Islet of Langerhans (tissue), 1 donor: Measurements from ENCODE around the gene PGM3.

Source experiments
- FAIRE-seq: peaks from one replicate; lab custom pipeline; 2011; peaks lifted over from hg19 to GRCh38; lab: Jason Lieb, UNC

The PGM3 gene

GRCh38 chr6:83182114-83182513, 11.0 kb downstream of the PGM3 start:
- peak; percentile 94 for FAIRE-seq

GRCh38 chr6:83180426-83180950, 12.6 kb downstream of the PGM3 start:
- FAIRE-seq, result no peak

- FAIRE-seq, result no peak
Observed at GRCh38 chr6:83176246-83176645, 16.8 kb downstream of the PGM3 start.

- no peak for FAIRE-seq
Observed at GRCh38 chr6:83169511-83169910, 23.6 kb downstream of the PGM3 start.

GRCh38 chr6:83169106-83169505, 24.0 kb downstream of the PGM3 start:
- FAIRE-seq, result no peak

GRCh38 chr6:83168556-83168955, 24.5 kb downstream of the PGM3 start:
- FAIRE-seq, result no peak

- FAIRE-seq, result no peak
Observed at GRCh38 chr6:83167726-83168278, 25.3 kb downstream of the PGM3 start.

GRCh38 chr6:83160167-83160566, 32.9 kb downstream of the PGM3 start:
- no peak for FAIRE-seq

- FAIRE-seq, result no peak
Observed at GRCh38 chr6:83155794-83156193, 37.3 kb downstream of the PGM3 start.

GRCh38 chr6:83153883-83154521, 39.1 kb downstream of the PGM3 start:
- FAIRE-seq, result no peak

GRCh38 chr6:83152913-83153312, 40.2 kb downstream of the PGM3 start:
- FAIRE-seq, result no peak

GRCh38 chr6:83151114-83151513, 42.0 kb downstream of the PGM3 start:
- no peak for FAIRE-seq

GRCh38 chr6:83138758-83139157, 54.3 kb downstream of the PGM3 start:
- FAIRE-seq, result no peak

GRCh38 chr6:83138118-83138722, 54.8 kb downstream of the PGM3 start:
- FAIRE-seq, result no peak

- no peak for FAIRE-seq
Observed at GRCh38 chr6:83132121-83132520, 60.9 kb downstream of the PGM3 start.

GRCh38 chr6:83127976-83128375, 65.1 kb downstream of the PGM3 start:
- no peak for FAIRE-seq

GRCh38 chr6:83127258-83127657, 65.8 kb downstream of the PGM3 start:
- no peak for FAIRE-seq

- FAIRE-seq, result no peak
Observed at GRCh38 chr6:83126807-83127206, 66.3 kb downstream of the PGM3 start.

- no peak for FAIRE-seq
Observed at GRCh38 chr6:83126223-83126622, 66.8 kb downstream of the PGM3 start.

- peak; percentile 70 for FAIRE-seq
Observed at GRCh38 chr6:83125425-83125824, 67.6 kb downstream of the PGM3 start.

- FAIRE-seq, result peak; percentile 41
Observed at GRCh38 chr6:83124553-83124952, 68.5 kb downstream of the PGM3 start.

GRCh38 chr6:83119742-83120300, 73.2 kb downstream of the PGM3 start:
- no peak for FAIRE-seq

GRCh38 chr6:83117802-83118201, 75.3 kb downstream of the PGM3 start:
- no peak for FAIRE-seq
